ENCODE data around the gene IMPDH1.
A peak's percentile ranks its signal among the peaks of the same experiment; 100 is the strongest.

Gene IMPDH1

DNA sequence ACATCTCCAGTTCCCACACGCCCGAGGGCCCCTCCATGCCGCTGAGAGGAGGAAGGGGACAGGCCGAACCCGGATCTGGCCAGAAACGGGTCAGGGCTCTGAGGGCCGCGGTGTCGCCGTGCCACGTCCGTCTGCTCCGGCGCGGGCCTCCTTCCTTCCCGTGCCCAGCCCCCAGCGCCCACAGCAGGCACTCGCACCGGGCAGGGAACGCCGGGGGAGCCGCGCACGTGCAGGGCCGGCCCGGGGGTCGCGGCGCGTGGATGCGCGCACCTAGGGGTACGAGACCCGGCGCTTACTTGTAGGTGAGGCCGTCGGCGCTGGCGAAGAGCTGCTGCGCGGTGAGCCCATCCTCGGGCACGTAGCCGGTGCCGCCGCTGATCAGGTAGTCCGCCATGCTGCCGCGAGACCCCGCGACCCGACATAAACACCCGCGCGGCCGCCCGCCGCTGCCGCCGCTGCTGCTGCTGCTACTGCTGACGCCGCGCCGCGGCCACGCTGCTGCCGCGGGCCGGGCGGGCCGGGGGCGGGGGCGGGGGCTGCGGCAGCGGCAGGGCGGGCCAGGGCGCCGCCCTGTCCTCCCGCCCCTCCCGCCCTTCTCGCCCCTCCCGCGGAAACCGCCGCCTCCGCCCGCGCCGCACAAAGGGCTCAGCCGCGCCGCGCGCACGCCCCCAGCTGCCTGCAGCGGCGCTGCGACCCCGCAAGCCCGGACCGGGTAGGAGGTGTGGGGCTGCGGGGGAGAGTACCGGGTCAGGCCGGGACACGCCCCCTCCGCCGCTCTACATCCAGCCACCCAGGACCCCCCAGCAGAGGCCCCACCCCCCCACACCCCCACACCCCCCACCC is 4.1 kb downstream of the IMPDH1 start:
- DNase-seq (ENCODE audit: low read depth) = peak; percentile 30

GRCh38 chr7:128404886-128405470 is 4.8 kb downstream of the IMPDH1 start:
- no peak for DNase-seq (ENCODE audit: low read depth)

- DNase-seq (ENCODE audit: low read depth) = no peak
Observed at GRCh38 chr7:128404143-128404681, 5.6 kb downstream of the IMPDH1 start.

- DNase-seq (ENCODE audit: low read depth) = no peak
Observed at GRCh38 chr7:128403676-128404075, 6.1 kb downstream of the IMPDH1 start.

GRCh38 chr7:128402356-128402755 is 7.4 kb downstream of the IMPDH1 start:
- no peak for DNase-seq (ENCODE audit: low read depth)

DNA sequence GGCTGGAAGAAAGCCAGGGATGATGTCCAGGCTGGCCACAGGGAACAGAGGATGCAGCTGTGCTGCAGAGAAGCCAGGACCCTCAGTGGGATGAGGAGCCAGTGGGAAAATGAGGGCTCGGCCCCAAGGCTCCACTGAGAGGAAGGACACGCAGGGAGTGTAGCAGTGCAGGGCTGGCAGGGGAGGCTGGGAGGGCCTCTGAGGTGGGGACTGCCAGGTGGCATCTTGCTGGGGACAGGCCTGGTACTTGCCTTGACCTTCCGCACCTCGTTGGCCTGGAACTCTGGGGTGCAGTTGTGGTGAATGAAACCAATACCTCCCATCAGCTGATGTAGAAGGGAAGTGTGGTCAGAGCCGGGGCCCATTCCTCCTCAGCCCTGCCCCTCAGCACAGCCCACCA is 9.2 kb downstream of the IMPDH1 start:
- no peak for DNase-seq (ENCODE audit: low read depth)

- DNase-seq (ENCODE audit: low read depth) = no peak
Observed at GRCh38 chr7:128399991-128400390, 9.8 kb downstream of the IMPDH1 start.

GRCh38 chr7:128398841-128399135 is 11.0 kb downstream of the IMPDH1 start:
- no peak for DNase-seq (ENCODE audit: low read depth)

GRCh38 chr7:128398016-128398840 is 11.6 kb downstream of the IMPDH1 start:
- DNase-seq (ENCODE audit: low read depth) = no peak

DNA sequence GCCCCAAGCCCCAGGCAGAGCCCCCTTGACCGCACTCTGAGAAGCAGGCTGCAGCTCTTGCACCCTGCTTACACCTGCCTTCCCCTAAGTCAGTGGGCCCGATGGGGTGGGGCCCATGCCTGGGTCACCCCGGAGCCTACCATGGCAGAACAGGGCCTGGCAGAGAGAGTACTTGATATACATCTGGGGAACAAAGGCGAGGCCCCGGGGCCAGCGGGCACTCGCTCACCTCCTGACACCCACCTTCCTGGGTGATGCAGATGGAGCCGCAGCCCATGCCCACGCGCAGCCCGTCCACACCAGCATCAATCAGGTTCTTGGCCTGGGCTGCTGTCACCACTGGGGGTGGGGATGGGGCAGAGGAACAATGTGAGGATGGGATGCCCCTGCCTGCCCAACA is 13.4 kb downstream of the IMPDH1 start:
- DNase-seq (ENCODE audit: low read depth) = no peak

DNA sequence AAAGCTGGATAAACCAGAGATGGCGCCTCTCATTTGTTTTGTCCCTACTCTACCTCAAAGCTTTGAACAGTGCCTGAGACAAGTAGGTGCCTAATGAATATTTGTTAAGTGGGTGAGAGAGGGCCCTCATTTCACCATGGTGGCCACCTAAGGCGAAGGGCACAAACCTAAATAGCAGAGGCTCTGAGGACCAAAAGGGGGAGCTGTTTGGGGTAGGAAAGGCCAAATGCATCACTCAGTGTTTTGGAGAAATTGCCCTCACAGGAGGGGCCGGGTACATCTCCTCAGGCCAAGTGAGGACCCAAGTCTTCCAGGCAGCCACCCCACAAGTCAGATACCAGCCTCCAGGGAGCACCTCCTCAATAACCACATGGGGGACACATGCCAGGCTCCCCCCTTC is 14.0 kb downstream of the IMPDH1 start:
- DNase-seq (ENCODE audit: low read depth) = no peak

DNA sequence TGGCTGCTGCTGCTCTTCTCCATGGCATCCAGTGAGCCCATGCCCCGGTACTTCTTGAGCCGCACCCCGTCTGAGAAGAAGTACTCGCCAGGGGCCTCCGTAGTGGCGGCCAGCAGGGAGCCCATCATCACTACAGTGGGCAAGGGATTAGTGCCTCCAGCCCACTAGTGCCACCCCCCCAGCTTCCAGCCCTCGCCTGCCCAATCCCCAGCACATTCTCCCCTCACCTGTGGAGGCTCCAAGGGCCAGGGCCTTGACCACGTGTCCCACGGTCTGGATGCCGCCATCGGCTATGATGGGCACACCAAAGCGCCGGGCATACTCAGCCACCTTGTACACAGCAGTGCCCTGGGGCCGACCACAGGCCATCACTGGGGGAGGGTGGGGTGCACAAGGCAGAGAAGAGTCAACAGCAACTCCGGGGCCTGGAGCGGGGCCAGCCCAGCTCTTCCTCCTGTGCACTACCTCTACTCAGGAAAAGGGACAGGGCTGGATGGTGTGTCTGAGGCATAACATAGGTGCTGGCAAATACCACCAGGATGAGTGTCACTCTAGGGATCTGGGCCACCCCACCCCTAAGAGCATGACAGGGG is 14.8 kb downstream of the IMPDH1 start:
- no peak for DNase-seq (ENCODE audit: low read depth)

DNA sequence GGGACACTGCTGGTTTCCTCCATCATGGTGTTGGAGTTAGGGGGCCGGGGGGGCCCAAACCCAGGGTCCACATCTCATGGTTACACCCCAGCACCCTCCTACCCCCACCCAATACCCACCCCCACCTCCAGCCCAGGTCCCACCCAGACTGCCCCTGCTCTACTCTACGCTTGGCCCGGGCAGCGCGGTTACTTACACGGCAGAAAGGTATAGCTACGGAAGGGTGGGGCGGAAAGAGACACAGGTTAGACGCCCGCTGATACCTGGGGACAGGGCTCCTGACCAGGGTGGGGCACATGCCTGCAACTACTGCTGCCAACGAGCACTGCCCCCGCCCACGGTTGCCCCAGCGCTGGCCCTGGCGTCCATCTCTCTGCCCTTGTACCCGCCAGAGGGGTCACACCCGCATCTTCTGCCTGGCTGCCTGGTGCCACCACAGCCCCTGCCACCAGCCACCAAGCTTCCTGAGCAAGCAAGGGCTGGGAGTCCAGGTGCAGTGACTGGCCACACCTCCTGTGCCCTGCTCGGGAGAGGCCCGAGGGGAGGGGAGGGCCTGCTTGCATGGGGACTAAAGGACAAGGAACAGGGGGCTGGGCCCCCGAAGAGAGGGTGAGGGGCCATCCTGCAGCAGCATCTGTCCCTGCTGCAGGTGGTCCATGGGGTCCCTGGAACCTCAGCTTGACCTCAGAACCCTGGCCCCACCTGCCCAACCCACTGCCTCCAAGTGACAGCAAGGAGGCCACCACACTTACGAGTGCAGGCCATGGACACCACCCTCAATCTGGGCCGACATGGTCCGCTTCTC is 16.1 kb downstream of the IMPDH1 start:
- DNase-seq (ENCODE audit: low read depth) = no peak

DNA sequence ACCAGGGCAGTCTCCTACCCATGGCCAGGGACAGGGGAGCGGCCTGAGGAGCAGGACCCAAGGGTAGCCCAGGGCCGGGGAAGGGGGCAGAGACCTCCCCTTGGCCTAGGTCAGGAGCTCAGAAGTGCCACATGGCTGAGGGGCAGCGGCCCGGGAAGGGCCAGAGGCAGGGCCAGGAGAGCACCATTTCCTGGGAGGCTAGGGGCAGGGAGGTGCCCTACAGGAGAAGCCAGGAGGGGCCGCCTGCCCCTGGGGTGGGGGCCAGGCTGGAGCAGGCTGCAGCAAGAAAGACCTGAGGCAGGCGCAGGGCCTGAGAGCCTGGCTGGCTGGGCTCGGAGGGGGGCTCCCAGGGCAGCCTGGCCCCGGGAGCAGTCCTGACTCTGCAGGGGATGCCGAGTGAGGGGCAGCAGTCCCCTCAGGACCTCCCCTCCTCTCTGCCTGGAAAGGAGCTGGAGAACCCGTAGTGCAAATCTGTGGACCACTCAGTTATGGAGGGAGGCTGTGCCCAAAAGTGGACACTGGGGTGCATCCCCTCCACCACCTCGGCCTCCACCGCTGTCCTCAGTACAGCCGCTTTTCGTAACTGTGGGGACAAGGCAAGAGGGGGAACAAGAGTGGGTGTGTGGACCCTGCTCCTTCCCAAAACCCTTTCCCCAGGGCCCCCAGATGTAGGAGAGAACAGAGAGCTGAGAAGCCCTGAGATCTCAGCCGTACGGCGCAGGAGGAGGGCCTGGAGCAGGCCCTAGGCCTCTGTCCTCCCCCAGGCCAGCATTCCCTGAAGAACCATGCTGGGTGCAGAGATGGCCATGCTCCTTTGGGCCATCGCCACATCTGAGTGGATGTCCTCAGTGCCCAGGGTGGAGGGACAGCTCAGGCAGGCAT is 17.1 kb downstream of the IMPDH1 start:
- DNase-seq (ENCODE audit: low read depth) = no peak

GRCh38 chr7:128391805-128392204 is 18.0 kb downstream of the IMPDH1 start:
- no peak for DNase-seq (ENCODE audit: low read depth)

- no peak for DNase-seq (ENCODE audit: low read depth)
Observed at GRCh38 chr7:128390871-128391565, 18.8 kb downstream of the IMPDH1 start.

DNA sequence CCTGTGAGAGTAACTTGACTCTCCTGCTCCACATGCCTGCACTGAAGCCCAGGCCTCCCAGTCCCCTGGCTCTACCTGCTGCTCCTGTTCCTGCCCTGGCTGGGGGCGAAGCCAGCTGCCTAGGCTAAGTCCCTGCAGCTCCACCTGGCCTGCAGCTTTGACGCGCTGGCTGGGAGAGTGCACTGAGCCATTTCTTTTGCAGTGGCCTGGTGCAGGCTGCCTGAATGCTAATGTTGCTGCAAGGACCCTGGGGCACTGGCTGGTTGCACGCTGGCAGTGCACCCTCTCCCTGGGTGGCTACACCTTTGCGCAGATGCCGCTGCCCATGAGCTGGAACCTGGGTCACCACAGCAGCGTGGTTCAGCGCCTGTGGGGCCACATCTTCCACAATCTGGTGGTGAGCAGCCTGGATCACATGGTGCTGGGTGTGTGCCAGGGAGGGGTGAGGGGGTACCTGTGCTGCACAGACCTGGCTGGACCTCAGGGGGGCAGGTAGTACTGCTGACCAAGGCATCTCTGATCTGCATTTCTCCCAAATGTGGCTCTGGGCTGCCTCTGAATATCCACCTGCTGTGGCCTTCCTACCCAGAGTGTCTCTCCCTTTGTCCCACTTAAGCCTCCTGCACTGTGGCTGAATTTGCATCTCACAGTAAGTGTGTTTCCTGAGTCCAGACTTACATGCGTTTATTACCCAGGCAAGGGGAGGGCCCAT is 20.0 kb downstream of the IMPDH1 start:
- DNase-seq (ENCODE audit: low read depth) = no peak

DNA sequence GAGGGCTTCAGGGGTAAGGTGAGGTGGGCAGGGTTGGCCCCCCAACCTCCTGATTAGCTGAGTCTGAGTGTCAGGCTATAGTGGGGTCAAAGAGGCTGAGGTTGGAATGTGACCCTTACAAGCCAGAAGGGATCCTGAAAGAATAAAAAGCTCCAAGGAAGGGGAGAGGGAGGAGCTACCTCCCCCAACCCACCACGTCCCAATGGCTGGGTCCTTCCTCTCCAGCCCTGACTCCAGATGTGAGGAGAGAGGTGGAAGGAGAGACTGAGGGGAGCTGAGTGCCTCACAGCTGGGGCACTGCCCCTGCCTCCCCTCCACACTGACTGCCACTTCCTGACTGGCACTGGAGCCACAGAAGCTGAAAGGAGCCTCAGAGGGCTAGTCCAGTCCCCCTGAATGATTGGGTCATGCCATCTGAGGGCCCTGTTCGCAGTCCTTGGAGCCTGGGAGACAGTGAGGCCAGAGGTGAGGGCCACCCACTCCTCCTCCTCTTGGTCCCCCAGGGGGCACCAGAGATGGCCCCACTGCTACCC is 20.6 kb downstream of the IMPDH1 start:
- no peak for DNase-seq (ENCODE audit: low read depth)

- DNase-seq (ENCODE audit: low read depth) = no peak
Observed at GRCh38 chr7:128388145-128388485, 21.7 kb downstream of the IMPDH1 start.
